Sigmoid colon (tissue), 4 donors: ENCODE results near the gene NLGN4Y.

Experiments used
- EP300 ChIP-seq, 4 donors: sonication (generic); formaldehyde crosslinking; IDR thresholded peaks; one replicate each; pipeline ENCODE4 v1.6.1; 2017; ENCODE audit warnings: antibody characterized with exemption in 4 of 4
- TF ChIP-seq, protein P1 (sequence below), 4 experiments: fragments of 450-650 bp in 3 of 4; fragments of 200-600 bp in 1 of 4; IDR thresholded peaks; one replicate each; pipeline ENCODE4 v1.5.1; 2016 to 2019; ENCODE audit warnings: antibody characterized with exemption in 4 of 4, mild to moderate bottlenecking in 3 of 4, moderate library complexity in 2 of 4

DNA sequence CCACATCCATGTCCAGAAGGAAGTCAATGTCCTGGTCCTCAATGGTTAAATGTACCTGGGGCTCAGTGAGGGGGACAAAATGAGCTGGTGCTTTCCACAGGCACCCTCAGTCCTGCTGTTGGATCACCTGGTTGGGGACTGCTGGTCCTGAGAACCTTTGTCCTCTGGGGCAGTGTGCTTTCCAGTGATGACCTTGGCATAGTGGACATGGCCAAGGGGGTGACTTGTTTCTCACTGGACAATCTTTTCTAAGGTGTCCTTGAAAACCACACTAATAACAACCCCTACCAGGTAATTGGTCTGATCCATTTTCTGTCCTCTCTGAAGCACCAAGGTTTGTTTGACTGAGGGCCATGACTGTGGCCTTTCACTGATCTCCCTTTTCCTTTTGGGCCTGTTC, 294.1 kb downstream of the NLGN4Y start:
- no peak for TF ChIP-seq EP300 (IDR thresholded peaks at IDR 0.05)
- TF ChIP-seq, protein P1, sequence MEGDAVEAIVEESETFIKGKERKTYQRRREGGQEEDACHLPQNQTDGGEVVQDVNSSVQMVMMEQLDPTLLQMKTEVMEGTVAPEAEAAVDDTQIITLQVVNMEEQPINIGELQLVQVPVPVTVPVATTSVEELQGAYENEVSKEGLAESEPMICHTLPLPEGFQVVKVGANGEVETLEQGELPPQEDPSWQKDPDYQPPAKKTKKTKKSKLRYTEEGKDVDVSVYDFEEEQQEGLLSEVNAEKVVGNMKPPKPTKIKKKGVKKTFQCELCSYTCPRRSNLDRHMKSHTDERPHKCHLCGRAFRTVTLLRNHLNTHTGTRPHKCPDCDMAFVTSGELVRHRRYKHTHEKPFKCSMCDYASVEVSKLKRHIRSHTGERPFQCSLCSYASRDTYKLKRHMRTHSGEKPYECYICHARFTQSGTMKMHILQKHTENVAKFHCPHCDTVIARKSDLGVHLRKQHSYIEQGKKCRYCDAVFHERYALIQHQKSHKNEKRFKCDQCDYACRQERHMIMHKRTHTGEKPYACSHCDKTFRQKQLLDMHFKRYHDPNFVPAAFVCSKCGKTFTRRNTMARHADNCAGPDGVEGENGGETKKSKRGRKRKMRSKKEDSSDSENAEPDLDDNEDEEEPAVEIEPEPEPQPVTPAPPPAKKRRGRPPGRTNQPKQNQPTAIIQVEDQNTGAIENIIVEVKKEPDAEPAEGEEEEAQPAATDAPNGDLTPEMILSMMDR (IDR thresholded peaks at IDR 0.05): no peak
